ACHN (cell line): ENCODE measurements around the gene CHPT1.

Experiments used
- DNase-seq: peaks from one replicate; pipeline ENCODE4 v3.0.0-alpha.2; 2015
- in situ Hi-C: cut with HindIII; loops from 2 replicates; pipeline ENCODE4 v1.10.0; 2017; ENCODE audit warnings: low sequenced_read_pairs, low pct_ligation_motif_present, low pct_unique_long_range_greater_than_20kb

CHPT1 gene

GRCh38 chr12:101745481-101745880 lies 48.0 kb downstream of the CHPT1 start:
- in situ Hi-C loops: no loop called here
- DNase-seq: no peak

- in situ Hi-C loops: no loop called here
- DNase-seq: no peak
Measured at GRCh38 chr12:101746196-101746595, 48.8 kb downstream of the CHPT1 start.

- no peak for DNase-seq
- in situ Hi-C loops: no loop called here
Measured at GRCh38 chr12:101746661-101747060, 49.2 kb downstream of the CHPT1 start.

- in situ Hi-C loops: no loop called here
- no peak for DNase-seq
Measured at GRCh38 chr12:101747697-101748096, 50.3 kb downstream of the CHPT1 start.

GRCh38 chr12:101748907-101749306 lies 51.5 kb downstream of the CHPT1 start:
- no peak for DNase-seq
- in situ Hi-C loops: no loop called here

GRCh38 chr12:101749657-101750056 lies 52.2 kb downstream of the CHPT1 start:
- in situ Hi-C loops: no loop called here
- no peak for DNase-seq

GRCh38 chr12:101750152-101750551 lies 52.7 kb downstream of the CHPT1 start:
- in situ Hi-C loops: no loop called here
- no peak for DNase-seq

- DNase-seq: peak; percentile 68
- in situ Hi-C loops: no loop called here
Measured at GRCh38 chr12:101759396-101760047, 62.1 kb downstream of the CHPT1 start.

GRCh38 chr12:101761350-101761749 lies 63.9 kb downstream of the CHPT1 start:
- DNase-seq: no peak
- in situ Hi-C loops: no loop called here

- in situ Hi-C loops: no loop called here
- no peak for DNase-seq
Measured at GRCh38 chr12:101761781-101762180, 64.3 kb downstream of the CHPT1 start.

GRCh38 chr12:101763246-101763931 lies 65.9 kb downstream of the CHPT1 start:
- in situ Hi-C loops: no loop called here
- DNase-seq: no peak

- in situ Hi-C loops: no loop called here
- no peak for DNase-seq
Measured at GRCh38 chr12:101764051-101764792, 66.8 kb downstream of the CHPT1 start.

GRCh38 chr12:101767537-101767936 lies 70.1 kb downstream of the CHPT1 start:
- DNase-seq: no peak
- in situ Hi-C loops: no loop called here

GRCh38 chr12:101768781-101769180 lies 71.3 kb downstream of the CHPT1 start:
- in situ Hi-C loops: no loop called here
- DNase-seq: no peak

GRCh38 chr12:101769865-101770264 lies 72.4 kb downstream of the CHPT1 start:
- no peak for DNase-seq
- in situ Hi-C loops: no loop called here

- in situ Hi-C loops: no loop called here
Measured at GRCh38 chr12:101772012-101772775, 74.8 kb downstream of the CHPT1 start.

GRCh38 chr12:101773650-101774162 lies 76.3 kb downstream of the CHPT1 start:
- DNase-seq: peak; percentile 71
- in situ Hi-C loops: no loop called here

More at GRCh38 chr12:101772012-101772775, 74.8 kb downstream of the CHPT1 start:
- DNase-seq: no peak

GRCh38 chr12:101775816-101776215 lies 78.4 kb downstream of the CHPT1 start:
- in situ Hi-C loops: no loop called here

GRCh38 chr12:101777485-101777884 lies 80.0 kb downstream of the CHPT1 start:
- in situ Hi-C loops: no loop called here
- no peak for DNase-seq

More at GRCh38 chr12:101775816-101776215, 78.4 kb downstream of the CHPT1 start:
- no peak for DNase-seq
